Transverse colon (tissue), 3 donors: ENCODE results near the gene AQP12B.
"Not testable (repeated sequence)": the region's sequence is repeated elsewhere in the genome, so short reads cannot be mapped to it uniquely, and the experiment has no call there.

Experiments
- CTCF ChIP-seq, 5 experiments: fragments of 200-600 bp in 3 of 5; fragments of 450-650 bp in 2 of 5; sonication (generic) in 3 of 5; IDR thresholded peaks; 1 replicate in 2 of 5; 2 replicates in 3 of 5; pipeline ENCODE4 v1.5.1; 2016 to 2017; ENCODE audit warnings: antibody characterized with exemption in 5 of 5, inconsistent platforms in 3 of 5, mild to moderate bottlenecking in 2 of 5, moderate library complexity in 1 of 5
- EP300 ChIP-seq: sonication (generic); formaldehyde crosslinking; IDR thresholded peaks from one replicate; pipeline ENCODE4 v1.6.1; 2017; ENCODE audit warnings: antibody characterized with exemption, low read depth

GRCh38 chr2:240694304-240694703 is 11.6 kb upstream of the AQP12B start:
- not testable (repeated sequence) for TF ChIP-seq CTCF (IDR thresholded peaks at IDR 0.05); EP300
